ENCODE results near the gene KIAA1671.

KIAA1671 gene

DNA sequence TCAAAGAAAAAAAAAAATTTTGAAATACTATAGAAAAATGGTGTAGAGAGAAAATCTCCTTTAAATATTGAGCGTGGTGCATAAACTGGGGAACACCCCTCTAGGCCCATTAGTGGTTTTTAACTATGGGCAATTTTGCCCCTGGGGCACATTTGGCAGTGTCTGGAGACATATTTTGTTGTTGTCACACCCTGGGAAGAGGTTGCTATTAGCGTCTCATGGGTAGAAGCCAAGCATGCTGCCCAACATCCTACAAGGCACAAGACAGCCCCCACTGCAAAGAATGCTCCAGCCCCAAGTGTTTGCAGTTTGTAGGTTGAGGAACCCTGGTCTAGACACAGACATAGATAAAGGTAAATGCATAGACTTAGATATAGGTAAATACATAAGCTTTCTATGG, 92.6 kb downstream of the KIAA1671 start:
- no peak for DNase-seq (ENCODE audit: low read depth)

DNA sequence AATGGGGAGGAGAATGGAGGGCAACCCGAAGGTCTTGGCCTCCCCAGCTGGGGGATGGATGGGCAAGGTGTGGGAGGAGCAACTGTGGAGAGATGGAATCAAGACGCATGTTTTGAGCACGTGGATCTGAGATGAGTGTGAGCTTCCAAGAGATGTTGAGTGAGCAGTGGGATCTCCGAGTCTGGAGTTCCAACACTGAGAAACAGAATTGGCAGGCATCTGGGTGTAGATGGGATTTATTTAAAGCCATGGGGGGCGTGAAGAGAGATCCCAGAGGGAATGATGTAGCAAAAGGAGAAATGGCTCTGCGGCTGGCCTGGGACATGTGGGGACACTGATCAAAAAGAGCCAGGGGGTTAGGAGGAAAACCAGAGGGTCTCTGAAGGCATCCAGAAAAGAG, 95.6 kb downstream of the KIAA1671 start:
- no peak for DNase-seq (ENCODE audit: low read depth)

DNA sequence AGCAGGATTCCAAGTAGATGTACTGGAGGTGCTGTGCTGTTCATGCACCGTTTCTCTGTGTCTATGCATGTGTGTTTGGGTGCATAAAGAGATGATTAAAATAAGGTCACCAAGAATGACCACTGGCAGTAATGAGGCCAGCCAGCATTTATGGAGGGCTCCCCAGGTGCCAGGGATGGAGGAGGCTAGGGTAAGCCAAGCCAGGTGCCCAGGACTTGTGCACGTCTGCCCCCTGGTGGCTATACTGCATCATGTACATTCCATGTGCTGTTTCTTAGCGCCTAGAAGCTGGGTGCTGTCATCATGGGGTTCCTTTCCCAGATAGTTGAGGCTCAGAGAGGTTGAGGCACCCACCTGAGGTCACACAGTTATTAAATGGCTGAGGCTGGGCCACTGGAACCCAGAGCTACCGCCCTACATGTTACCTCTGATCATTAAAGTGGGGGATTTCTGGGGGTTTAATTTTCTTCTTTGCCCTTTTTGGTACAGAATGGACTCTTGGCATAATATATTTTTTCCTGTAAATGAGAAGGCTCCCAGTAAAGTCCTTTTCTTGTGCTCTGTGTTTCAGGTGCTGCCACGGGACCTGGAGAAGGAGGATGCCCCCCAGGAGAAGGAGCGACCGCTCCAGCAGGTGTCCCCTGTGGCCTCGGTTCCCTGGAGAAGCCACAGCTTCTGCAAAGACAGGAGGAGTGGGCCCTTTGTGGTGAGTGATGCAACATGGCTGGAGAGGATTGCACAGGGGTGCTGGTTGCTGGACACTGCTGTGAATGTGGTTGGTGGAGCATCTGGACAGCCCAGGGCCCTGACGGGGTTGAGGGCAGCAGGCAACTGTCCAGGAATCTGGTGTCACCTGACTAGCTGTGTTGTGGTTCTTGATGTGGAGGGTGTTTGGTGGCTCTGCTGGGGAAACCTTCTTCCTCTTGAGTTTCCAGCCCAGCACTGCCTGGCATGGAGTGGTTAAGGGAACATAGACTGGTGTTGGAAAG, 96.4 kb downstream of the KIAA1671 start:
- DNase-seq (ENCODE audit: low read depth): peak; percentile 57

DNA sequence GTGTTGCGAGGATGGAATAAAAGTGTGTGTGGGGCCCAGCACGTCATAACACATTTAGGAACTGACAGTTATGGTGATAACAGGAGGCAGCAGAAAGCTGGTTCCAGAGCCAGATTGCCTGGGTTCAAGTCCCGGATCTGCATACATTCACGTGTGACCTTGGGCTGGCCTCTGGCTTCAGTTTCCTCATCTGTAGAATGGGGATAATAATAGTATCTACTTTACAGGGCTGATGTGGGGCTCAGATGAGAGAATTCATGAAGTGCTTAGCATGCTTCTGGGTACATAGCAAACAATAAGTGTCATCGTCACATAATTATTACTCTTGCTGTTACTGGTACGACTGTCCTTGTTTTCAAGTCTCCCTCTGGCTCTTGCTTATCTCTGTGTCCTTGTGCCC, 97.3 kb downstream of the KIAA1671 start:
- no peak for DNase-seq (ENCODE audit: low read depth)

DNA sequence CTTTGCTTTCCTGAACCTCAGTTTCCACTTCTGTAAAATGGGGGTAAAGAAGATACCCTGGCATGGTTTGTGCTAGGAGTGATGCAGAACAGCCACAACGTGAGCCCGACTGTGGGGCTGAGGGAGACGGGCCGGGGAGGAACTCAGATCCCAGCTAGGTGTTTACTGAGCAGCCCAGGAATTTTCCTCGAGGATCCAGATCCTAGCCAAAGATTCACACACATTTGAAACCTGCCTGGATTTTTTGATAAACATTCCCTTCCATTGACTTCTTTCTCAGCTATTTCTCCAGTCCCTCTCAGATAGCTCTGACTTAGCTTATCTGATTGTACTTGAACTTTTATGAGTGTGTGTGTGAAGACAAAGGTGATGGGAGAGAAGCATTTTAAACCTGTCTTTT, 98.0 kb downstream of the KIAA1671 start:
- no peak for DNase-seq (ENCODE audit: low read depth)

DNA sequence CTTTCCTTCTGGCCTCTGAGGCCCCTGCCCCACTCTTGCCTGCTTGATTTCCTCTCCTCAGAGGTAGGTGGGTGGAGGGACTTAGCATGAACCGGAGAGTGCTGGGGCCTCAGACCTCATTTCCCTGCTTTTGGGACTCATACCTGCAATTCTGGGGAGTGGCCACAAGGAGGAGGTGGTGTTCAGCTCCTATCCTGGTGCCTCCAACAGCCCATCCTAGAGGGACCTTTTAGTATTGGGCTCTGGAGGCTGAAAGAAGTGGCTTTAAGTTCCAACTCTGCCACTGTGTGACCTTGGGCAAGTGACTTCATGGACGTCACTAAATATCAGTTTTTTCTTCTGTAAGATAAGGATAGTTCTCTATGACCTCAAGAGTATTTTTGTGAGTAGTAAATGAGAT, 98.6 kb downstream of the KIAA1671 start:
- DNase-seq (ENCODE audit: low read depth): no peak

DNA sequence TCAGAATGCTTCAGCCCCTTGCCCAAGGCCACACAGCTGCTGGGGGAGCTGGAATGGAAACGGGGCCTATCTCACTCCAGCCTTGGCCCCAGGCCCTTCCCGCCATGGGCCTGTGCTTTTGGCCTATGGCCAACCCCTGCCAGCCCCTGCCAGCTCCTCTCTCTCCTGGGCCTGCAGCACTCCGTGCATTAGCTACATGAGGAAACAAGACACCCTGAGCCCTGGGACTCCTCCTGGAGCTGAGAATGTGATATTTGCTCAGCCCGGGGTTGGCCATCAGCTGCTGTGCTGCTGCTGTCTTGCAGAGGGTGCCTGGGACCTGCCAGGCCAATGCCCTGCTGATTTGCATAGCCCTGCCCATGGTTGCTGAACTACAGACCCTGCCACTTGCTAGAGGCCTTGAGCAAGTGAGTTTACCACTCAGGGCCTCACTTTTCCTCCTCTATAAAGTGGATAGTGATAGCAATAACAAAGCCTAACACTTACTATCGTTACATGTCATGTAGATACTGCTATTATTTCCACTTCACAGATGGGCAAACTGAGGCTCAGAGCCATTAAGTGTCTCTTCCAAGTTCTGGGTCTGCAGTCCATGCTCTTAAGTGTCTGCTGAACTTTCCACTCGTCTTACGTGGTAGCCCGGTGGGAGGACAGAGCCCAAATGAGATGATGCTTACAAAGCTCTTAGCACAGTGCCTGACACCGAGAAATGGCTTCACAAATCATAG, 99.6 kb downstream of the KIAA1671 start:
- DNase-seq (ENCODE audit: low read depth): no peak

DNA sequence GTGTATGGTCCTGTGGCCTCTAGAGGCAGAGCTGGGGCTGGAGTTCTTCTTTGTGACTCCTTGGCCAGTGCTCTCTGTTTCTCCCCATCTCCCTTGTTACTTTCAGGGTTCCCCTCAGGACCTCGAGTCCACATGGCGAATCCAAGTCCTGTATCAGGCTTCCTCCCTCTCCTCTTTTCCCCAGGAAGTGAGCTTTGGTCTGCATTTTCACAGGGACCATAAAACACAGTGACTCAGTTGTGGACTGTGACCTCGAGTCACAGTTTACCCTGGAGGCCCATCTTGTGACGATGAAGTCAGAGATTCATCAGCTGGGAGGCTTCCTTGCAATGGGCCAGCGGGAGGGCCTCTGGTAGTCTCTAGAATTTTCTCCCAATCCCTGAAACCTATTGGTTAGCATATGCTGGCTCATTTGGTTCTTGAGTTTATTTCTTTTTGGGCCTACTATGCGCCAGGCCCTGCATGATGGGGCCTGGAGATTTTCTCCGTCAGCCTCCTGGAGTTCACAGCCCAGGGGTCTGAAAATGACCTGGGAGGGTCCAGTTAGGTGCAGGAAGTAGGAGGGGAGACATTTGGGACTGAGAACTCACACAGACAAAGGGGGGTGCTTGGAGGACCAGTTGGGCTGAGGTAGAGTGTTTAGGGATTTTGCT, 100.8 kb downstream of the KIAA1671 start:
- no peak for DNase-seq (ENCODE audit: low read depth)

DNA sequence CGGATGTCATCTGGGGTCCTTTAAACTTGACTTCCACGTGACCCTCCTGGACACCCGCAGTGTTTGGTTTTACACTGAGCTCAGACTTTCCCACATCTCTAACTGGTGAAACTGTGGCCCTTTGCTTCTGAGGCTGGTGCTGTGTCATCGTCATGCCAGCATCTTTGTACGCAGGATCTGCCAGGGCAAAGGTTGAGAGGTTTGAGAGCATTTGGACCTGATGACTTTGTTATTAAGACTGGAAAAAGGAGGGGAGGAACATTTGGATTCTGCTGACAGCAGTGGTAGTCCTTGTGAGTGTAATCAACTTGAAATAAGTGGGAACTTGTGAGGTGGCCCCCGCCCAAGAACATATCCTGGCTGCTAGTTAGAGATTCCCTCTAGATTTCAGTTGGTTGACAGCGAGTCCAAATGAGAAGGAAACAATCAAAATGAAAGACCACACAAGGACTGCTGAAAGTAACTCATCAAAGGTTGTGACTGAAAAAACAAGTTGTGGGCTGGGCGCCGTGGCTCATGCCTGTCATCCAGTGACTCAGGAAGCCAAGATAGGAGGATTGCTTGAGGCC, 102.5 kb downstream of the KIAA1671 start:
- no peak for DNase-seq (ENCODE audit: low read depth)

DNA sequence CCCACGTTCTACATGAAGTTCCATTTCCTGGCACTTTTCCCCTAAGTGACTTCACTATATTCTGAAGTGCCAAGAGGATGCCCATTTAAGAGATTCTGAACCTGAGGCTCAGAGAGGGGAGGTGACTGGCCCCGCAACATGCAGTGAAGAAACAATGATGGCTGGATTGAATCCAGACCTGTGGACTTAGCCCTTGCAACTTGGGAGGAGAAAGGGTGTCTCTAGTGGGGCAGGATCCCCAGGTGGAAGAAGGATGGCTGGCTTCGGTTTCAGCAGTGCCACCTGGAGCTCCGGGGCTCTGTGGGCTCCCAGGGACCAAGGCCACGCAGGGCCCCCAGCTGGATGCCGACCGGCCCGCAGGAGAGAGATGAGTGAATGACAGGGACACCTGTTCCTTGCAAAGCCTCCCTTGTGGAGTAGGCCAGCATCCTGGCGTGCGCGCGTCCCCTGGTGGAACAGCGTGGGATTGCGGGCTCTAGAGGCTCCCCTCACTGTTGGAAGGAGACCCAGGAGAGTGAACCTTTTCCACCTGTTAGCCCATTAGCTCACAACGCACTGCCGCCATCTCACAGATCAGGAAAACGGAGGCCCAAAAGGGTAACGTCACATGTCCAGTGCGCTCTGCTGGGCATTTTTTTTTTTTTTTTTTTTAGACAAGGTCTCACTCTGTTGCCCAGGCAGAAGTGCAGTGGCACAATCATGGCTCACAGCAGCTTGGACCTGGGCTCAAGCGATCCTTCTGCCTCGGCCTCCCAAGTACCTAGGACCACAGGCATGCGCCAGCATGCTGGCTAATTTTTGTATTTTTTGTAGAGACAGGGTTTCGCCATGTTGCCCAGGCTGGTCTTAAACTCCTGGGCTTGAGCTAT, 104.7 kb downstream of the KIAA1671 start:
- DNase-seq (ENCODE audit: low read depth): peak; percentile 55

DNA sequence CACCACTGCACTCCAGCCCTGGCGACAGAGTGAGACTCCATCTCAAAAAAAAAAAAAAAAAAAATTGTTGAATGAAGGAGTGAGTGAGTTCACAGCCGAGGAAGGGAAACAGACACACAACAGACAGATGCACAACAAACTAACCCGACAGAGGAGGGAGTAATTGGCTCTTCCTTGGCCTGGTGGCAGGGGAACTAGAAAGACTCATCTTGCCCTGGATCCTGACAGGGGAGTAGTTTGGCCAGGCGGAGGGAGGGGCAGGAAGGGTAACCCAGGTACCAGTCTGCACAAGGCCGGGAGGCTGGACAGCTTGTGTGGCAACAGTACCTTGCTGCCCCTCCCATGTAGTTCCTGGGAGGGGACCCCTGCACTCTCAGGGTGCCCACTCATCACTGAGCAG, 106.9 kb downstream of the KIAA1671 start:
- no peak for DNase-seq (ENCODE audit: low read depth)

DNA sequence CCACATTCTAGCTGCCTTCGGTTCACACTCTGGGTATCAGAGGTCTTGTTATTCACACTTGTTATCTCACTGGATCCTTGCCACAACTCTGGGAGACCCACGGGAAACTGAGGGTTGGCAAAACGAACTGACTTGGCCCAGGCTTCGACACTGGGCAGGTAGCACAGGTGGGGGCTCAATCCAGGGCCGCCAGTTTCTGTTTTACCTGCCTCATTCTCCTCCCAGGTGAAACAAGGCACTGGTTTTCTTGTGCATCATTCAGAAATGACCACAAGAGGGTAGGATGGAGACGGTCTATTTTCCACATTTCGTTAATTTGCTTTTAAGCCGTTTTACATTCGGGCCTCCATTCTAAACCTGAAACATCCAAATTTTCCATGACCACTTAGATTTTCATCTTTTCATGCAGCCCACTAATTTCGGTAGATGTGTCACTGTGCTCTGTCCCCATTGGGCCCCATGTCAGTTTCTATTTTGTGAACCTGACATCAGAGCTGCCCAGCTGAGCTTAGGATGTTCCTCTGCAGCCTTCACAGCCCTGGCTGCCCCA, 108.1 kb downstream of the KIAA1671 start:
- DNase-seq (ENCODE audit: low read depth): no peak

DNA sequence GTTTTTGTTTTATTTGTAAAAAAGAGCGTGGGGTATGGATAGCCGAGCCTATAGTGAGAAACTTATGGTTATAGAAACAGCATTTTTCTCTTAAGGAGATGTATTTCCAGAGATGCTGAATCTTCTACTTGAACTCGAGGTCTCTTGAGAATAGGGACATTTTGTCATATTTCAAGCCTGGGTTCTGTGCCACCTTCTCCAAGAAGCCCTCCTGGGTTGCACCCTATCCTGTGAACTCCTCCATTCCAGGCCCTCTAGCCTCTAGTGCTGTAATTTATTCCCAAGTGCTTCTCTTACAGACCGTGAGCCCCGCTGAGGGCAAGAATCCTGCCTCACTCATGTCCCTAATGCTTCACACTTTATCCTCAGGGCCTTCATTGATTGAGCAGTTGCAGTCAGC, 108.6 kb downstream of the KIAA1671 start:
- no peak for DNase-seq (ENCODE audit: low read depth)

DNA sequence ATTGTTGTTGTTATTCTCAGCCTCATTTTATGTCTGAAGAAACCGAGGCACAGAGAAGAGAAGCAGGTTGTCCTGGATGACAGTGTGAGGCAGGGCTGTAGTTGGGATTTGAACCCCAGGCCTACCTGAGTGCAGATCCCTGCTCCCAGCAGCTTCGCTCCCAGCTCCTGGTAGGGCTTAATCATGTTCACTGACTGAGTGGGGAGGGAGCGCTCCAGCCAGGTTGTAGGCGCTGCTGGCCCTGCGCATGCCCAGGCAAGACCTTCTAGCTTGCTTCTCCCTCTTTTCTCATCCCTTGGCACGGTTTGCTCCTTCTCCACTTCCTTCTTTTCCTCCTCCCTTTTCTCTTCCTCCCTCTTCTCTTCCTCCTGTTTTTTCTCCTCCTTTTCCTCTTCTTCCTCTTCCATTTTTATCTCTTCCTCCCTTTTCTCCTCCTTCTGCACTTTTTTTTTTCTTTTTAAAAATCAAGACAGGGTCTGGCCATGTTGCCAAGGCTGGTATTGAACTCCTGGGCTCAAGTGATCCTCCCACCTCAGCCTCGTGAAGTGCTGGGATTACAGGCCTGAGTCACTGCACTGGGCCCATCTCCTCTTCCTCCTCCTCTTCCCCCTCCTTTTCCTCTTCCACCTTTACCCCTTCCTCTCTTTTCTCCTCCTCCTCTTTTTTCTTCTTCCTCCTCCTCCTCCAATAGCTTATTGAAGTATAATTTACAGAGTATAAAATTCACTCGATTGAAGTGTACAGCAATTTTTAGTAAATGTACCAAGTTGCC, 109.3 kb downstream of the KIAA1671 start:
- no peak for DNase-seq (ENCODE audit: low read depth)

DNA sequence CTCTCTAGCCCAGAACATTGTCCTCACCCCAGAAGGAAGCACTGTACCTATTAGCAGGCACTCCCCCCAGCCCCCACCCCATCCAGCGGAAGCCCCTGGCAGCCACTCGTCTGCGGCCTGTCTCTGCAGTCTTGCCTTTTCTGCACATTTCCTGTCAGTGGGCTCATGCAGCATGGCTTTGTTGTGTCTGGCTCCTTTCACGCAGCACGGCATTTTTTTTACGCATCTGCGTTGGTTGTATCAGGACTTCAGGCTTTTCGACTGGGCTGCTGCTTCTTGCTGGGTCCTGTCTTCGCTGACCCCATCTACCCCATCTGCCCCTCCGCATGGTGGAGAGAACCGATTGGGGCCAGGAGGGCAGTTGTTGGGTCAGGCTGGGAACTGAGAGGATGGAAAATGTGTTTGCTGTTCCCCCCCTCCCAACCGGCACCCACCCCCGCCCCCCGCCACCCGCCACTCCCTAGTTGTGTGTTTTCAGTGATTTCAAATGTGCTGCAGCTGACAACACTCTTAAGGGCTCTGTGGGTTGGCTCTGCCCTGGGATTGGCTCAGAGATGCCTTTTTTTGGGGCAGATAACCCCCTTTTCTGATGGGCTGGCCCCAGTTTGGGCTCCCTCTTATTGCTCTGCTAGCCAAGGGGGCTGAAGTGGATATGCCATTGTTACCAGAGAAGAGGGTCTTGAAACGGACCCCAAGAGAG, 110.0 kb downstream of the KIAA1671 start:
- peak; percentile 39 for DNase-seq (ENCODE audit: low read depth)

DNA sequence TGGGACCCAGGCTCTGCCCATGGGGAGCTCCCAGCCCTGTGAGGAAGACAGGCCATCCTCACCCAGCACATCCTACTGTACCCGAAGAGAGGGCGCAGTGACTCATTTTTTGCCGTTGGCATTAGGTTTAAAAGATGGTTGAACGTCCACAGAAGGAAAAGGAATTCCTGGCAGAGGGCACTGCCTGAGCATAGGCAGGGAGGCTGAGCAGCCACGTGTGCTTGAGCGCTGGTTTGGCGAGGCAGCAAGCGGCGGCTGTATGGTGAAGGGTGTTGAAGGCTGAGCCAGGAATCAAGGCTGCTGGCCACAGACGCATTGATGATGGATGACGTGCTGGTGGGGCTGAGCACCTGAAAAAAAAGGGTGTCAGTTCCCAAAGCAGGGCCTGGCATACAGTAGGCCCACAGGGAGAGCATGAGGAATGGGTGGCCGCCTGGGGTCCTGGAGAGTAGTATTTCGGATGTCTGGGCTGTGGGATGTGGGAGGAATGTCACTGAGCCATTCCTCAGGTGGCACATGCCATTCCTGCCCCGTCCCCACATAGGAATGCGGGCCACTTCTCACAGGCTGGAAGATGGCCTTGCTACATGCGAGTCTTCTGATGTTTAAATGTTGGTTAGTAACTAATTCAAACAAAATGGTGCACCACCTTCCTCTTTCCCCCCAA, 112.5 kb downstream of the KIAA1671 start:
- no peak for DNase-seq (ENCODE audit: low read depth)

DNA sequence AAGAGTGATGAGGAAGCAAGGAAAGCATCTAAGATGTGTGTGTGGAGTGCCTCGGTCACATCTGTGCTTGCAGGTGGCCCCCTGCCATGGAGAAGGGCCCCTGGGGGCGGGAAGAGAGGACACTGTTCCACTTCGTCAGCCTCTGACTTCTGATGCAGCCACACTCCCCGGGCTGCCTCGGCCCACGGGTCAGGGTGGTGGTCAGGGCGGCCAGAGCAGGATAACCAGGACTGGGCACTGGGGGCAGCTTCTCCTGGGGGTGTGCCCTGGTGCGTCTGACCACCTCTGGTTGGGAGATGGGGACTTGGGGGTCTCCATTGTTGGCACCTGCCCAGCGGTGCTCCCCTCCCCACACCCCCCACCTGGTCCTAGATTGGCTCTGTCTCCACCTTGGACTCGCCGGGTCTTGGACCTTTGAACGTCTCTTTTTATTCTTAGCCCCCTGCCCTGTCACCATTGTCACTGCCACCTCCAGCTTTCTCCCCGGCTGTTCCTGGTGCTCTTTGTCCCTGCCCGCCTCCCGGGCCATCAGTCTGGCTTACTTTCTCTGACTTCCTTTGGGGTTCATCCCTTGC, 114.4 kb downstream of the KIAA1671 start:
- DNase-seq (ENCODE audit: low read depth): no peak

DNA sequence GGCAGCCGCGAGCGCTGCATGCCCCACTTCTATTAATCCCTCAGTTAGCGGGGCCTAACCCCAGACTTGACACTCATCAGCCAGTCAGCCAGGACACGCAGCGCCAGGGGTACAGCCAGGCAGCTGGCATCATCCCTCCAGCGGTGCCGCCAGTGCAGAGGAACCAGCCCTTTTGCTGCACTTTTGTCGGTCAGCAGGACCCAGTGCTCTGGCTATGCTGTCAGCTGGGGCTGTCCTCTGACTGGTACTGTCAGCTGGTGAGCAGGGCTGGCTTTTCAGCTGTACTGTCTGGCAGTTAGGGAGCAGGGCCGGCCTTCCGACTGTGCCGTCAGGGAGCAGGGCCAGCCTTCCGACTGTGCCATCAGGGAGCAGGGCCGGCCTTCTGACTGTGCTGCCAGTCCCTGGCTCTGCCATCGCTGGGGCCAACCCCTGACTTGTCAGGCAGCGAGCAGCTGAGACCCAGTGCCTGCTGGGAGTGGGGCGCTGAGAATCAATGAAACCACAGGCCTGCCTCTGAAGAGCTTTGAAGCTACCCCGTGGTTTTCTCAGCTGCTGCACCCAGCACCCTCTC, 115.4 kb downstream of the KIAA1671 start:
- peak; percentile 60 for DNase-seq (ENCODE audit: low read depth)
